ENCODE measurements around the gene COL4A4.

The COL4A4 gene

DNA sequence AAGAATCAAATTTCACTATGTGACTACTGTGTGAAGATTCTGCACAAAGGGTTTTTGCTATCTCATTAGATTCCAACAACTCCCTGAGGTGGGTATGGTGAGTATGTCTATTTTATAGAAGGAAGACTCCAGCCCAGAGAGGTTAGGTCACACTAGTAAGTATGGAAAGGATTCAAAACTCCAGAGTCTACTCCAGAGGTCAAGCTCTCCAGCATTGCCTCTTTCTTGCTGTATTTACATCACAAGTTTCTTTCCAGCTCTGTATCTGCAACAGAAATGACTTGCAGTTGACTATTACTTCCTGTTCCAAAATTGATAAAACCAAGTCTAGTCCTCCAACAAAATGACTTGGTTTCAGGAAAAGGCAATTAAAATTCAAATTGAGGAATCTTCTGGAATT is 2.1 kb downstream of the COL4A4 start:
- no peak for DNase-seq (ENCODE audit: low spot score)

- no peak for DNase-seq (ENCODE audit: low spot score)
Observed at GRCh38 chr2:227160164-227160563, 3.8 kb downstream of the COL4A4 start.

- DNase-seq (ENCODE audit: low spot score) = no peak
Observed at GRCh38 chr2:227154986-227155774, 8.8 kb downstream of the COL4A4 start.

- DNase-seq (ENCODE audit: low spot score) = no peak
Observed at GRCh38 chr2:227153758-227154486, 10.1 kb downstream of the COL4A4 start.

- no peak for DNase-seq (ENCODE audit: low spot score)
Observed at GRCh38 chr2:227153307-227153706, 10.7 kb downstream of the COL4A4 start.

DNA sequence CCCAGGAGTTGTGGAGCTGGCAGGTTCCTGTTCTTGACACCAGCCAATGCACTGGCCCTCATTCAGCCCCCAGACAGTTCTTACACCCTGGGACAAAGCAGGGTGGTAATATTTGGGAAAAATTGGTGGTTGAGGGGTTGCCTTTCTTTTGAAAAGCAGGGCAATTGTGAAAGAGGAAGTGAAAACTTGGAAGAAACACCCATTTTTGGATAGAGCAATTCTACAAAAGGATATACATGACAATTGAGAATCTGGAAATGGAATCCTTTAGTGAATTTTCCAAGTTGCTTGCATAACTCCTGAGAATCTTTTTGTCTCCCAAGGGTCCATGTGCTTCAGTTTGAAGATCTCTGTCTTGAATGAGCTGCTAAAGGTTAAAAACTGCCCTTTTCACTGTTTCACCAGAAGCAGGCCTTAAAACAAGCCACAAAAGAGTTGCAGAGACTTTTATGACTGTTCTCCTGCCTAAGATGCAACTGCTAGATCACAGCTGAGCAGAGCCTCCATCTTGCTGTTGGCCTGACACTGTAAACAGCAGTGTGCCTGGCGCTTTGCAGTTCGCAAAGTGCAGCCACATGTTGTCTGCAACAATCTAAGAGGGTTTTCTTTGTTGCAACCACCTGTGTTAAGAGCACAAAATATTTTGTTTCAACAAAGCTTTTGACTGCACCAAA is 11.8 kb downstream of the COL4A4 start:
- DNase-seq (ENCODE audit: low spot score) = no peak

GRCh38 chr2:227150222-227150936 is 13.6 kb downstream of the COL4A4 start:
- no peak for DNase-seq (ENCODE audit: low spot score)

DNA sequence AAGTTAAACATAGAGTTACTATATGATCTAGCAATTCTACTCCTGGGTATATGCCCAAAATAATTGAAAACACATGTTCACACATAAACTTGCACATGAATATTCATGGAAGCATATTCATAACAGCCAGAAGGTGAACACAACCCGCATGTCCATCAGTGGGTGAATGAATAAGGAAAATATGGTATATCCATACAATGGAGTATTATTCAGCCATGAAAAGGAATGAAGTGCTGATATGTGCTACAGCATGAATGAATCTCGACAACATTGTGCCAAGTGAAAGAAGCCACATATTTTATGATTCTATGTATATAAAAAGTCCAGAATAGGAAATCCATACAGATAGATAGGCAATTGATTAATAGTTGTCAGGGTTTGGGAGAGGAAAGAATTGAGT is 15.9 kb downstream of the COL4A4 start:
- no peak for DNase-seq (ENCODE audit: low spot score)

- DNase-seq (ENCODE audit: low spot score) = no peak
Observed at GRCh38 chr2:227147023-227147422, 17.0 kb downstream of the COL4A4 start.

- no peak for DNase-seq (ENCODE audit: low spot score)
Observed at GRCh38 chr2:227146456-227146855, 17.5 kb downstream of the COL4A4 start.

DNA sequence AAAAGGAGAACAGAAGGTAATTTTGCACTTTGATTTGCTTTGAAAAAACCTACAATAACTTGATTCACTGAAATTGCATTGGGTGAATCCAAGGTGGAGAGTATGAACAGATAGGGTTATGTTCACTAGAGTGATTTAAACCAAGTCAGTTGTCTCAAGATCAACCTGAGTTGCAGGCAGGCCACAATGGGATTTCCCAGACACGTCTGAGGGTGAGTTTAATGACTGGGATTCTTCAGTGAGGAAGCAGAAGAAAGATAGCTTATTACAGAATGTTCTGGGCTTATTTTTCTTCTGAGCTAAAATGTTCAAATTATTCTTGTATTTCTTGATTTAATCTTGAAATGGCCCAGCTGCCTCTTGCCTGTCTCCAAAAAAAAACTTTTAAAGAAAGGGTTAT is 20.1 kb downstream of the COL4A4 start:
- no peak for DNase-seq (ENCODE audit: low spot score)

GRCh38 chr2:227141301-227141700 is 22.7 kb downstream of the COL4A4 start:
- DNase-seq (ENCODE audit: low spot score) = no peak

GRCh38 chr2:227134591-227134990 is 29.4 kb downstream of the COL4A4 start:
- DNase-seq (ENCODE audit: low spot score) = no peak

DNA sequence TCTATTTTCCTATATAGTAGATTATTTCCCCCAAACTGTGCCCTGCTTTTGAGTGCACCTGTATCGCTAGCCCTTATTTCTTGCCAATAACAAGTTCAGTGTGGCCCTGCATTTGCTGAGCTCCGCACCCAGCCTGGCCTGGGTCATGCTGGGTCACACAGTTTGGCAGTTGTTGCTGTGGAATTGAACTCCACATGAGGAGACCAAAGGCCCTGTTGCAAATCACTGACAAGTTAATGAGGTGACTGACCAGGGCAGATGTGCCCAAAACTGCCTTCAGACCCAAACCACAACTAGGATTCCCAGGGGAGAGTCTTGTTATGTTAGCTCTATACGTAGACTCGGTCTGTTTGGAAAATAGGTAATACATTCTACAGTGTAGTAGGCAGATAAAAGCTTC is 31.0 kb downstream of the COL4A4 start:
- DNase-seq (ENCODE audit: low spot score) = no peak

- DNase-seq (ENCODE audit: low spot score) = no peak
Observed at GRCh38 chr2:227130636-227131035, 33.4 kb downstream of the COL4A4 start.

- no peak for DNase-seq (ENCODE audit: low spot score)
Observed at GRCh38 chr2:227127201-227127600, 36.8 kb downstream of the COL4A4 start.

DNA sequence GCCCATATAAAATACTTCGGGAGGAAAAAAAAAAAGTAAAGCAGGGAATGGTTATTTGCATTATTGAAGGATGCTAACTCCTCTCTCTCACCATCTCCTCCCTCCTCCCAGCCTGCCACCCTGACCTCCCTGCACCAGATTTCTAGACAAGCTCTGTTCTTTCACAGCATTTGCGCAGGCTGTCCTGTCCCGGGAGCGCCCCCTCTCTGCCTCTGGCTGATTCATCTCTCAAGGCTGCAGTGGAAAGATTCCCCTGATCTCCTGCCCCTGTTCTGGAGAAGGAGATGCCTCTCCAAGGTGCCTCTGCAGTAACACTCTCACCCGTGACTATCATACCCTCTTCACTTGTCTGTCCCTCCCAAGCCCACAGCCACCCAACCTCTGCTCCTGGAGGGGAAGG is 38.5 kb downstream of the COL4A4 start:
- no peak for DNase-seq (ENCODE audit: low spot score)

GRCh38 chr2:227124811-227125210 is 39.2 kb downstream of the COL4A4 start:
- DNase-seq (ENCODE audit: low spot score) = no peak

DNA sequence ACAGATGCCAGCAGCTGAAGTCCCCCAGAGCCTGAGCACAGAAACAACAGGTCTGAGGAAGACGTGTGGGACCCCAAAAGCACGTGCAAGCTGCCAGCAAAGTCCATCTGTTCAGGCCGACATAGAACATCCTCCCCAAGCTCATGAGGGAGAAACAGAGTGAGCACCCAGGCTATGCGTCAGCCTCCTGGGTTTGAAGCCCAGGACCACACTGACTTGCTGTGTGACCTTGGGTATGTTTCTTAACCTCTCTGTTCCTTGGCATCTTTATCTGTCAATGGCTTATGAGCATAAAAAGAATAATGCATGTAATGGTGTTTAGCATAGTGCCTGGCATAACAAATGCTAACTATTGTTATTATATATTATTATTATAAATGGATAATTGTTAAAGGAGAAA is 40.3 kb downstream of the COL4A4 start:
- no peak for DNase-seq (ENCODE audit: low spot score)

DNA sequence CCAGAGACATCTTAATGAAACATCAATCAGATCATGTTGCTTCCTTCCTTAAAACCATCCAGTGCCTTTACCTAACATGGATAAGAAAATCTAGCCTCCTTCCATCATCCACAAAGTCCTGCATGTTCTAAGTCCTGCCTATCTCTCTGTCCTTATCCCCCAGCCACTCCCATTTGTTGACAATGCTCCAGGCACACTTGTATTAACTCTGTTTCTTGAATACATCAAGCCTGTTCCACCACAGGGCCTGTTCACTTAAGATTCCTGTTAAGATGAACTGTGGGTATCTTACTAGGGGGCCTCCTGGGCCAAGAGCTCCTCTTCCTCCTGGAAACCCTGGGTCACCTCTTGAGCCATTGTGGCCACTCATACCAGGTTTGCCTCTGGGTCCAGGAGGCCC is 45.7 kb downstream of the COL4A4 start:
- no peak for DNase-seq (ENCODE audit: low spot score)

DNA sequence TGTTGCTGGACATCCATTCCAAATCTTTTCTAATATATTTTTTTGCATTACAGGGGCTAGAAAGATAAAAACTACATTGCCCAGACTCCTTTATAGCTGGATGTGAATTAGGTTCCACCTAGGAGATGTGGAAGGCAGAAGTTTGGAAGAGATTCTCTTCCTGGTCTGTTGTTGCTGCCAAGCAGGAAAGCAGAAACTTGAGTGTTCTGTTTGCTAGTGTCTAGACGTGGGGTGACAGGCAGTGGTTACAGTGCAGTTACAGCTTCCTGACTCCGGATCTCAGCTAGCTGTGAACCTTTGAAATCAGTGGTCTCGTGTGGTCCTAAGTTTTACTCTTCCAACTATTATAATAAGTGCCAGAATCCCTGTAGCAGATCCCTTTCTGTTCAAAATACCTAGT is 46.2 kb downstream of the COL4A4 start:
- no peak for DNase-seq (ENCODE audit: low spot score)

DNA sequence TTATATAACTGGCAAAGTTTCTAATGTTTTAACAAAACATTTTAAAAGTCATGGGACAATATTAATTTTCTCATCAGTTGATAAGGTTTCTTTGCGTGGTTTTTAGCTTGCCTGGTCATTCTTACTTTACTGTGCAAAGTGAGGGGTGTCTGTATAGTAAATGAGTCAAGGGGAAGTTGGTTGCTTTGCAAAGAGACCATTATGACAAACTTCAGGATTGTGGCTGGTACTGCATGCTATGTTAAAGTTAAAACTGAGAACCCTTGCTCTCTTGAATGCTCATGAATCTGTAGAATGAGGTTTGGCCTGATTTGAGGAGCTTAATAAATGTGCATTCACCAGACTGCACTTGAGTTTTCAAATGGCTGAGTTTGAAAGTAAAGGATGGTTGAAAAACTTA is 47.0 kb downstream of the COL4A4 start:
- no peak for DNase-seq (ENCODE audit: low spot score)
